ENCODE measurements around the gene REELD1.

GRCh38 chr4:146222313-146222712 lies 8.0 kb downstream of the REELD1 start:
- TF ChIP-seq, protein P1, sequence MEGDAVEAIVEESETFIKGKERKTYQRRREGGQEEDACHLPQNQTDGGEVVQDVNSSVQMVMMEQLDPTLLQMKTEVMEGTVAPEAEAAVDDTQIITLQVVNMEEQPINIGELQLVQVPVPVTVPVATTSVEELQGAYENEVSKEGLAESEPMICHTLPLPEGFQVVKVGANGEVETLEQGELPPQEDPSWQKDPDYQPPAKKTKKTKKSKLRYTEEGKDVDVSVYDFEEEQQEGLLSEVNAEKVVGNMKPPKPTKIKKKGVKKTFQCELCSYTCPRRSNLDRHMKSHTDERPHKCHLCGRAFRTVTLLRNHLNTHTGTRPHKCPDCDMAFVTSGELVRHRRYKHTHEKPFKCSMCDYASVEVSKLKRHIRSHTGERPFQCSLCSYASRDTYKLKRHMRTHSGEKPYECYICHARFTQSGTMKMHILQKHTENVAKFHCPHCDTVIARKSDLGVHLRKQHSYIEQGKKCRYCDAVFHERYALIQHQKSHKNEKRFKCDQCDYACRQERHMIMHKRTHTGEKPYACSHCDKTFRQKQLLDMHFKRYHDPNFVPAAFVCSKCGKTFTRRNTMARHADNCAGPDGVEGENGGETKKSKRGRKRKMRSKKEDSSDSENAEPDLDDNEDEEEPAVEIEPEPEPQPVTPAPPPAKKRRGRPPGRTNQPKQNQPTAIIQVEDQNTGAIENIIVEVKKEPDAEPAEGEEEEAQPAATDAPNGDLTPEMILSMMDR (conservative IDR thresholded peaks at IDR 0.05) = no peak
- no peak for TF ChIP-seq EZH2 (IDR thresholded peaks at IDR 0.05; ENCODE audit: low read depth)
